GM19452 (cell line): ENCODE measurements around the gene GABRG3.

Experiments used
- ATAC-seq: cut with Tn5 transposase; IDR thresholded peaks from one replicate; pipeline ENCODE4 v1.9.1; 2021; ENCODE audit not compliant: unreplicated experiment

GABRG3 gene

DNA sequence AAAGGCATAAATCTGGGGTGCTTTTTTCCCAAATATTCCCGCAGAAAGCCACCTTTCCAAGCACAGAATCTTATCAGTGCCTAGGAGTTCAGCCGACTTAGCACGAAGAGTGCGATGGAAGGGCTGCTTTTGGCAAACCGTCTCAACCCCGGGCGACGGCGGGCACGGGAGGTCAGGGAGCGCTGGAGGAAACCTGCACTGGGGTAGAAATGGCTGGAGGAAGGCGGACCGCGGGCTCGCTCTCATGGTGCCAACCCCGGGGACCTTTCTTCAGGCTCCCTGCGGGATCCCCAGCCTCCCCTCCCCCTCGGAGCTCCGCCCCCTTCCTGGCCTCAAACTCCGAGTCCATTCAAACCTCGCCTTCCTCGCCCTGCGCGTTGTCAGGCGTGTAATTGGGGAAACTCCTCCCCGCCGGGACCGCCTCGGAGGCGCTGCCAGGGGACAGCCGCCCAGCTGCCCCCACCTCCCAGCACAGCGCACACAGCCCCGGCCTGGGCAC is at the start of gene GABRG3:
TSS of gene GABRG3 (plus strand) at position 470 of the 499 bp plus-strand sequence.
- no peak for ATAC-seq

DNA sequence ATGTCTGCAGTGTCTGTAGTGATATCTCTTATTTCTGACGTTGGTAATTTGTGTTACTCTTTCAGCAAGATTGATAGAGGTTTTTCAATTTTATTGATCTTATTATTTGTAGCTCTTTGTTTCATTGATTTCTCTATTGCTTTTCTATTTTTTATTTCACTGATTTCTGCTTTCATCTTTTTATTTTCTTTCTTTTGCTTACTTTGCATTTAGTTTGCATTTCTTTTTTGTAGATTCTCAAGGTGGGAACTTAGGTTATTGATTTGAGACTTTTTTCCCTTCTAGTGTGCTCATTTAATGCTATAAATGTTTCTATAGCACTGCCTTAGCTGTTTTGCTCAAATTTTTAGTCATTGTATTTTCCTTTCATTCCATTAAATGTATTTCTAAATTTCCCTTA is 49.5 kb upstream of the GABRG3 start:
- no peak for ATAC-seq

DNA sequence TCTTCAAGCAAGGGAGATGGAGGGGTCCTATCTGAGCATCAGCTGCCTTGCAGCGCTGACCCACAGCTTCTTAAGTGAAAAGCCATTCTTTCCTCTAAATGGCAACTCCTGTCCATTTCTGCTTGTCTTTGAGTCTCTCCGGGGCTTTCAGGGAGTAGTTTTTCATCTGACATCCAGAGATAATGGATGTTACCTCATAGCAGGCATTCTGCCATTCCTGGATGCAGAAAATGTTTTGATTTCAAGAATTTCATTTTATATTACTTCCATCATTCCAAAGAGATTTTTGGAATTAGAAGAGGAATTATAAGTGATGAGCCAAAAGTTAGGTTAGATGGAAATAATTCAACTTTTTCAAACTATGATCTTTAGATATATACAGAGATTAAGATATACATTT is 44.9 kb upstream of the GABRG3 start:
- no peak for ATAC-seq

GRCh38 chr15:26928051-26928450 is 42.9 kb upstream of the GABRG3 start:
- ATAC-seq: no peak

DNA sequence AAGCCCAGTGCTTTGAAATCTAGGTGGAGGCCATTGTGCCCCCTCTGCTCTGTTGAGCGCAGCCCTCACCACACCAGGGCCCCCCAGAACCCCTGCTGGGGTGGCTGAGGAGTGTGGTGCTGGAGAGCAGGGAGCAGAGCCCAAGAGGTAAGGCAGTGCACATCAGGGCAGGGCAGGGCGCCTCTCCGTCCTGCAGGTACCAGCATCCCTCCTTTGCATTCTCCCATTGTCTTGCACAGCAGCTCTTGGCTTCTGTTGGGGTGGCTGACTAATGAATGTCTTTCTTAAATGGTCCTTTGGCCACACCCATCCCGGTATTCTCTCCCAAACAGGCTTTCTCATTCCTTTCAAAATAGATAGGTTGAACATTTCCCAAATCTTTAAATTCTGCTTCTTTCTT is 41.4 kb upstream of the GABRG3 start:
- no peak for ATAC-seq

GRCh38 chr15:26934848-26935247 is 36.1 kb upstream of the GABRG3 start:
- ATAC-seq: no peak

- ATAC-seq: no peak
These were observed 35.7 kb upstream of the GABRG3 start for GRCh38 chr15:26935322-26935721.

DNA sequence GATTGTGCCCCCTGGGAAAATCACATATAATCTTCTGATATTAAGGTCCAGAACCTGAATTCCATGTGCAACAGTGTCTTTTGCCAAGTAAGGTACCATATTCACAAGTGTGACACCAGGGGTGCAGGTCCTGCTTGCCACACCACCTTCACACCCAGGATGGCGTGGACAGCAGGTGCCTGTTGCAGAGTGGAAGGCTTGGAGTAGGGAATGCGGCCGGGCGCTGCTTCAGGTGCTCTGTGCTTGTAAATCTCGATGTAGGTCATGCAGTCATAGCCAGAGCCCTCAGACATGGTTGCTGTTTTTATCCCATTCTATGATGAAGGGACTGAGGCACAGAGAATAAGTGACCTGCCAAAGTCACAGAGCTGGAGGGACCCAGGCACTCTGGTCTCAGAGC is 34.5 kb upstream of the GABRG3 start:
- no peak for ATAC-seq

DNA sequence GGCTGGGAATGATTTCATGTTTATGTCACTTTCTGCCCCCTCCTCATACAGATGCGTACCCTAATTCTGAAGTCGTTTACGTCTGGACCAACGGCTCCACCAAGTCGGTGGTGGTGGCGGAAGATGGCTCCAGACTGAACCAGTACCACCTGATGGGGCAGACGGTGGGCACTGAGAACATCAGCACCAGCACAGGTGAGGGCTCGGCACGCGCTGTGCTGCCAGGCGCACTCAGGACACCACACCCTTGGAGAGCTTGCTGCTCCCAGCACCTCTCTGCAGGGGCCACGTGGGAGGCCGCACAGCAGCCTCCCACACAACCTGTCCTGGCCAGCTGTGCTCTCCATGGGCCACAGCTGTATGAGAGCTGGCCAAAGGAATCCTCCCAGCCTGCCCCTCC is 33.8 kb upstream of the GABRG3 start:
- no peak for ATAC-seq

- ATAC-seq: no peak
These were observed 31.6 kb upstream of the GABRG3 start for GRCh38 chr15:26939398-26939797.

- no peak for ATAC-seq
These were observed 29.5 kb upstream of the GABRG3 start for GRCh38 chr15:26941489-26941888.

- no peak for ATAC-seq
These were observed 27.1 kb upstream of the GABRG3 start for GRCh38 chr15:26943866-26944265.

GRCh38 chr15:26945046-26945445 is 25.9 kb upstream of the GABRG3 start:
- no peak for ATAC-seq

- no peak for ATAC-seq
These were observed 21.0 kb upstream of the GABRG3 start for GRCh38 chr15:26950001-26950400.

- ATAC-seq: no peak
These were observed 16.6 kb upstream of the GABRG3 start for GRCh38 chr15:26954403-26954802.

GRCh38 chr15:26967719-26968269 is 3.2 kb upstream of the GABRG3 start:
- no peak for ATAC-seq

DNA sequence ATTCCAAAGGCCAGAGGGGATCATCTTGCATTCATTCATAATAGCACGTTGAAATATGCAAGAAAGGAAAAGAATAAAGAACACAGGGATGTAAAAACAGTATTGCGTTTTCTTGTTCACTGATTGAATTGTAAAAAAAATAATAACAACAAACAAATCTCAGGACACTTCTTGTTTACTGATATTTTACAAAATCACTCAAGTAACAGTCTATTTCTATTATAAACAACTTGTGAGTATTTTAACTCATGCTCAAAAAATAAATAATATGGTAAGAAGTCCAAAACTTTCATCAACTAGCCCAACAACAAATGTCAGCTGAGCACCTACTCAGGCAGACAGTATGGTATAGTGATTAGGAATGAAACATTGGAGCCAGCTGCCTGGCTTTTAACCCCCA is 2.2 kb upstream of the GABRG3 start:
- ATAC-seq: no peak

DNA sequence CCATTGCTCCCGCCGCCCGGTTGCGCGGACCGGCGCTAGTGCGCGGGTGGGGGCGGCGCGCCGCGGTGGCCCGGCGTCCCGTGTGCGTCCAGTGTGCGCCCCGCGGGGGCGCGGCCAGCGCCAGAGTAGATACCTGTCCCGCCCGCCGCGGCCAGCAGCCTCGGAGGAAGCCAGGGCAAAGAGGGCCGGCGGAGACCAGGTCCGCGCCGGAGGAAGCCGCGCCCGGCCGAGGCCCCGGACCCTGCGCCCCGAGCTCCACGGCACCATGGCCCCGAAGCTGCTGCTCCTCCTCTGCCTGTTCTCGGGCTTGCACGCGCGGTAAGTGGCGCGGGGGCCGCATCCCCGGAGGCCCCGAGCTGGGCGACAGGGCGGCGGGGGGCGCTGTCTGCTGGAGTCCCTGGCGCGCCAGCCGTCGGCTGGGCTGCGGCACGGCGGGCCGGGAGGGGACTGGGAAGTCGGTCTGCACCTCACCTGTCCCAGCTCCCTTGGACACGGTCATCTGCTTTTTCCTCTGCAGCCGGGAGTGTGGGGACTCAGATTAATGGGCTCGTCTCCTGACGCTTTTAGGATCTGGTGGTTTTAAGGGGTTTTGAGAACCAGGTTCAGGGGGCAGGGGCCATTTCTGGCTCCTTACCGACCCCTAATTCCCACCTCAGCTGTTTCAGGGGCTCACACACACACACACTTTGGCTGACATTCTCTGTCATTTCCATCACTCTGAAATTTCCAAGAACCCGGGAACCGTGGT is 464 bp downstream of the GABRG3 start:
- no peak for ATAC-seq

- ATAC-seq: no peak
These were observed 1.7 kb downstream of the GABRG3 start for GRCh38 chr15:26972636-26973035.

GRCh38 chr15:26974120-26974780 is 3.3 kb downstream of the GABRG3 start:
- no peak for ATAC-seq

GRCh38 chr15:26981492-26981891 is 10.5 kb downstream of the GABRG3 start:
- ATAC-seq: no peak

- ATAC-seq: no peak
These were observed 12.8 kb downstream of the GABRG3 start for GRCh38 chr15:26983822-26984221.
